Gastrocnemius medialis (tissue), 4 donors: ENCODE measurements around the gene RWDD1. TPM values are rescaled to one million over a fixed set of nuclear protein-coding genes. Genes with fewer than 3 reads are reported as not detected.
A peak's percentile ranks its signal among the peaks of the same experiment; 100 is the strongest.

ENCODE experiments used
- ATAC-seq, 2 donors: fragments of 150-250 bp; one replicate each; pipeline ENCODE4 v1.9.1; 2016
- DNase-seq, 2 donors: peaks; one replicate each; pipeline ENCODE4 v3.0.0-alpha.2; 2019
- H3K27ac ChIP-seq, 4 donors: fragments of 200-600 bp; sonication (generic); 1 replicate in 1 of 4; 2 replicates in 3 of 4; pipeline ENCODE4 v1.5.1; 2016 to 2018; ENCODE audit warnings: mild to moderate bottlenecking in 2 of 4, moderate library complexity in 1 of 4
- H3K27me3 ChIP-seq, 3 donors: fragments of 200-600 bp; sonication (generic) in 2 of 3; 1 replicate in 1 of 3; 2 replicates in 2 of 3; pipeline versions ENCODE4 v1.5.1 to v1.6.0; 2016 to 2019; ENCODE audit warnings: mild to moderate bottlenecking in 1 of 3, moderate library complexity in 1 of 3
- H3K36me3 ChIP-seq, 2 donors: fragments of 200-600 bp; sonication (generic) in 1 of 2; one replicate each; pipeline ENCODE4 v1.5.1; 2017 to 2018
- H3K4me1 ChIP-seq, 2 donors: fragments of 200-600 bp; sonication (generic) in 1 of 2; one replicate each; pipeline ENCODE4 v1.5.1; 2016 to 2017; ENCODE audit warnings: mild to moderate bottlenecking in 2 of 2
- H3K4me3 ChIP-seq, 4 donors: fragments of 200-600 bp; sonication (generic) in 3 of 4; 1 replicate in 1 of 4; 2 replicates in 3 of 4; pipeline ENCODE4 v1.5.1; 2016 to 2019; ENCODE audit warnings: mild to moderate bottlenecking in 2 of 4
- H3K9me3 ChIP-seq, 3 donors: fragments of 200-600 bp; sonication (generic) in 2 of 3; 1 replicate in 1 of 3; 2 replicates in 2 of 3; pipeline ENCODE4 v1.5.1; 2016 to 2019
- POLR2A ChIP-seq, 2 donors: fragments of 450-650 bp; IDR thresholded peaks; one replicate each; pipeline ENCODE4 v1.6.1; 2017; ENCODE audit warnings: antibody characterized with exemption in 2 of 2, mild to moderate bottlenecking in 2 of 2, moderate library complexity in 2 of 2
- in situ Hi-C, 4 donors: fragments of 200-750 bp; cut with MboI; loops; one replicate each; pipeline versions ENCODE4 v1.15.0 to v1.8.0; 2017; ENCODE audit warnings: low sequenced_read_pairs in 4 of 4
- intact Hi-C: fragments of 100-400 bp; cut with DNase I; formaldehyde crosslinking; loops from one replicate; pipeline ENCODE4 v1.15.1; 2023; ENCODE audit warnings: low total_unique reads
- total RNA-seq, 4 donors: library from RNA; depleted of rRNA; stranded (reverse); fragments of >200 nt; gene quantifications; one replicate each; pipeline versions ENCODE4 v1.1.0 to v1.2.3, GENCODE V29; 2016
- TF ChIP-seq, protein P1 (sequence below), 5 experiments: fragments of 450-650 bp in 3 of 5; fragments of 200-600 bp in 2 of 5; sonication (generic) in 2 of 5; IDR thresholded peaks in 4 of 5; conservative IDR thresholded peaks in 1 of 5; 1 replicate in 4 of 5; 2 replicates in 1 of 5; pipeline ENCODE4 v1.5.1; 2016 to 2019; ENCODE audit warnings: antibody characterized with exemption in 5 of 5, mild to moderate bottlenecking in 3 of 5, moderate library complexity in 3 of 5

RWDD1 gene
- total RNA-seq, 4 donors from 2014 or later = 42.1 to 63.8 (median 51.2) TPM

DNA sequence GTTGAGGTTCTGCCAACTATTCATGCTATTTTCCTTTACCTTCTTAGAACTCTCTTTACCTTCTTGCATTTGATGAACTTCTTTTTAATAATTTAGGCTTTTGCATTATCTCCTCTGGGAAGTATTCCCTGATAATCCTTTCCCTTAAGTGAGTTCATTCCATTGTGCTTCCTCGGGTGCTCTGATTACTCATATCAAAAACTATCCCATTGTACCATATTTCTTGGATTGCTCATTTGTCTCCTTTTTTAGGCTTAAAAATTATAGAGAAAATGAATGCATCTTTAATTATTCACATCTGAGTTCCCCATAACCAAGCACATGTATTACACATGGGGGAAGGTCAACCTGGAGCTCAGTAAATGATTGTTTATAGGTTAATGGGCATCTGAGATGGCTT, 15.2 kb upstream of the RWDD1 start:
- TF ChIP-seq POLR2A (IDR thresholded peaks at IDR 0.05) = no peak
- TF ChIP-seq, protein P1, sequence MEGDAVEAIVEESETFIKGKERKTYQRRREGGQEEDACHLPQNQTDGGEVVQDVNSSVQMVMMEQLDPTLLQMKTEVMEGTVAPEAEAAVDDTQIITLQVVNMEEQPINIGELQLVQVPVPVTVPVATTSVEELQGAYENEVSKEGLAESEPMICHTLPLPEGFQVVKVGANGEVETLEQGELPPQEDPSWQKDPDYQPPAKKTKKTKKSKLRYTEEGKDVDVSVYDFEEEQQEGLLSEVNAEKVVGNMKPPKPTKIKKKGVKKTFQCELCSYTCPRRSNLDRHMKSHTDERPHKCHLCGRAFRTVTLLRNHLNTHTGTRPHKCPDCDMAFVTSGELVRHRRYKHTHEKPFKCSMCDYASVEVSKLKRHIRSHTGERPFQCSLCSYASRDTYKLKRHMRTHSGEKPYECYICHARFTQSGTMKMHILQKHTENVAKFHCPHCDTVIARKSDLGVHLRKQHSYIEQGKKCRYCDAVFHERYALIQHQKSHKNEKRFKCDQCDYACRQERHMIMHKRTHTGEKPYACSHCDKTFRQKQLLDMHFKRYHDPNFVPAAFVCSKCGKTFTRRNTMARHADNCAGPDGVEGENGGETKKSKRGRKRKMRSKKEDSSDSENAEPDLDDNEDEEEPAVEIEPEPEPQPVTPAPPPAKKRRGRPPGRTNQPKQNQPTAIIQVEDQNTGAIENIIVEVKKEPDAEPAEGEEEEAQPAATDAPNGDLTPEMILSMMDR (IDR thresholded peaks at IDR 0.05 in 4 of 5, conservative IDR thresholded peaks at IDR 0.05 in 1 of 5) = no peak
- H3K27me3 ChIP-seq = no peaks in the 10 kb centered on the region
- H3K4me3 ChIP-seq = no peak overlapping the region
- in situ Hi-C loops = no loop called here
- ATAC-seq = no peak
- H3K4me1 ChIP-seq = peaks cover 0 to 28% of the 10 kb centered on the region in 2 donors
- H3K36me3 ChIP-seq = no peaks in the 10 kb centered on the region
- intact Hi-C loops = no loop called here
- peak overlapping the region in 3 of 4 donors; percentile 20 to 81 (median 76) for H3K27ac ChIP-seq
- no peak for DNase-seq
- no peaks in the 10 kb centered on the region for H3K9me3 ChIP-seq

- H3K27me3 ChIP-seq = no peaks in the 10 kb centered on the region
- TF ChIP-seq, protein P1 (IDR thresholded peaks at IDR 0.05 in 4 of 5, conservative IDR thresholded peaks at IDR 0.05 in 1 of 5) = no peak
- TF ChIP-seq POLR2A (IDR thresholded peaks at IDR 0.05) = no peak
- H3K9me3 ChIP-seq = no peaks in the 10 kb centered on the region
- ATAC-seq (peak in 1 of 2 donors; percentile 72), DNase-seq (peak in 1 of 2 donors; percentile 43)
- peaks cover 0 to 29% of the 10 kb centered on the region in 2 donors for H3K4me1 ChIP-seq
- no peak overlapping the region for H3K4me3 ChIP-seq
- intact Hi-C loops (no loop called here), in situ Hi-C loops (no loop called here)
- H3K27ac ChIP-seq = peak overlapping the region in 3 of 4 donors; percentile 63 to 81 (median 76)
- no peaks in the 10 kb centered on the region for H3K36me3 ChIP-seq
Observed at GRCh38 chr6:116556814-116557415, 14.4 kb upstream of the RWDD1 start.

DNA sequence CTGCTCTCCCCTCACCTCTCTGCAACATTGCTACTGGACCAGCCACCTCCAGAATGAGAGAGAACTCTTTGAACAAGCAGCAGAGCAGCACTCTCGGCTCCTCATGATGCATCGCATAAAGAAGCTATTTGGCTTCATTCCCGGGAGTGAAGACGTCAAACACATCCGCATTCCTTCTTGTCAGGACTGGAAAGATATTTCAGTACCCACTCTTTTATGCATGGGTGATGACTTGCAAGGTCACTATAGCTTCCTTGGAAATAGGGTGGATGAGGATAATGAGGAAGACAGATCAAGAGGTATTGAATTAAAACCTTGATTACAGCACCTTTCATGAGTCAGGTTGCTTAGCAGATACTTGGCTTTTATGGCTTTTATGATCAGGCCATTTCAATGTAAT, 13.4 kb upstream of the RWDD1 start:
- H3K9me3 ChIP-seq = no peaks in the 10 kb centered on the region
- DNase-seq (peak in 1 of 2 donors; percentile 22), ATAC-seq (peak in 1 of 2 donors; percentile 44)
- H3K4me1 ChIP-seq = peaks cover 0 to 29% of the 10 kb centered on the region in 2 donors
- intact Hi-C loops (no loop called here), in situ Hi-C loops (no loop called here)
- no peaks in the 10 kb centered on the region for H3K27me3 ChIP-seq
- peak in 1 of 2 donors; percentile 32 for TF ChIP-seq POLR2A (IDR thresholded peaks at IDR 0.05)
- TF ChIP-seq, protein P1 (IDR thresholded peaks at IDR 0.05 in 4 of 5, conservative IDR thresholded peaks at IDR 0.05 in 1 of 5) = no peak
- H3K27ac ChIP-seq = peak overlapping the region in 3 of 4 donors; percentile 63 to 80 (median 76)
- no peaks in the 10 kb centered on the region for H3K36me3 ChIP-seq
- H3K4me3 ChIP-seq = no peak overlapping the region

GRCh38 chr6:116560130-116560529, 11.2 kb upstream of the RWDD1 start:
- intact Hi-C loops (loop anchor here (5.0 kb wide), 1 partner anchor 343 kb away; no protein-coding TSS in a partner anchor), in situ Hi-C loops (loop anchor here in 1 of 4 donors (10.0 kb wide), 1 partner anchor 275 kb away; no protein-coding TSS in a partner anchor)
- H3K27me3 ChIP-seq = no peaks in the 10 kb centered on the region
- TF ChIP-seq, protein P1 (IDR thresholded peaks at IDR 0.05 in 4 of 5, conservative IDR thresholded peaks at IDR 0.05 in 1 of 5) = no peak
- H3K4me3 ChIP-seq = no peak overlapping the region
- DNase-seq (no peak), ATAC-seq (no peak)
- H3K27ac ChIP-seq = peak overlapping the region in 2 of 4 donors; percentile 19 to 76
- H3K36me3 ChIP-seq = no peaks in the 10 kb centered on the region
- H3K9me3 ChIP-seq = no peaks in the 10 kb centered on the region
- peaks cover 0 to 29% of the 10 kb centered on the region in 2 donors for H3K4me1 ChIP-seq
